Mesothelial cell of epicardium (in vitro differentiated cells): Measurements from ENCODE around the gene FAM131B. TPM values are rescaled to one million over a fixed set of nuclear protein-coding genes. Genes with fewer than 3 reads are reported as not detected.

Experiments used
- DNase-seq, 2 experiments: peaks; one replicate each; pipeline ENCODE4 v3.0.0; 2021; ENCODE audit warnings: low spot score in 2 of 2; ENCODE audit not compliant: unreplicated experiment in 2 of 2
- H3K27ac Mint-ChIP-seq: 2 replicates; pipeline ENCODE4 v1.8.0; 2021; ENCODE audit warnings: mixed read lengths
- H3K27me3 Mint-ChIP-seq: 2 replicates; pipeline ENCODE4 v1.8.0; 2021; ENCODE audit warnings: low read depth, mixed read lengths
- H3K36me3 Mint-ChIP-seq: 2 replicates; pipeline ENCODE4 v1.8.0; 2021; ENCODE audit warnings: mixed read lengths
- H3K4me1 Mint-ChIP-seq: 2 replicates; pipeline ENCODE4 v1.8.0; 2021; ENCODE audit warnings: mixed read lengths
- H3K4me3 Mint-ChIP-seq: 2 replicates; pipeline ENCODE4 v1.8.0; 2021; ENCODE audit warnings: mild to moderate bottlenecking, moderate library complexity, mixed read lengths
- H3K9me3 Mint-ChIP-seq: 2 replicates; pipeline ENCODE4 v1.8.0; 2021; ENCODE audit warnings: mixed read lengths
- CTCF ChIP-seq: fragments of 200-600 bp; sonication (generic); IDR thresholded peaks from one replicate; pipeline ENCODE4 v1.5.0; 2021; ENCODE audit warnings: antibody characterized with exemption; ENCODE audit not compliant: unreplicated experiment
- total RNA-seq: library from RNA; stranded (reverse); gene quantifications from 3 replicates; pipeline ENCODE4 v1.2.1, GENCODE V29; 2021

The FAM131B gene
- total RNA-seq, 1 donor from 2014 or later: 5.6 TPM

GRCh38 chr7:143388051-143388450, 25.5 kb upstream of the FAM131B start:
- no peaks in the 10 kb centered on the region for H3K9me3 Mint-ChIP-seq
- H3K27me3 Mint-ChIP-seq: no peaks in the 10 kb centered on the region
- no peak for TF ChIP-seq CTCF
- H3K36me3 Mint-ChIP-seq: peaks cover 18% of the 10 kb centered on the region
- H3K4me3 Mint-ChIP-seq: no peak overlapping the region
- H3K27ac Mint-ChIP-seq: no peak overlapping the region
- peaks cover 13% of the 10 kb centered on the region for H3K4me1 Mint-ChIP-seq
- DNase-seq: no peak

- no peak for DNase-seq
- H3K27ac Mint-ChIP-seq: peak overlapping the region; percentile 14
- H3K36me3 Mint-ChIP-seq: peaks cover 13% of the 10 kb centered on the region
- peaks cover 13% of the 10 kb centered on the region for H3K4me1 Mint-ChIP-seq
- no peaks in the 10 kb centered on the region for H3K9me3 Mint-ChIP-seq
- H3K4me3 Mint-ChIP-seq: no peak overlapping the region
- no peak for TF ChIP-seq CTCF
- no peaks in the 10 kb centered on the region for H3K27me3 Mint-ChIP-seq
These were observed 24.9 kb upstream of the FAM131B start for GRCh38 chr7:143387156-143387975.

- DNase-seq: no peak
- Mint-ChIP-seq H3K27ac (no peak overlapping the region), H3K36me3 (peaks cover 11% of the 10 kb centered on the region), H3K4me3 (no peak overlapping the region), H3K9me3 (no peaks in the 10 kb centered on the region), H3K4me1 (peaks cover 7% of the 10 kb centered on the region), H3K27me3 (no peaks in the 10 kb centered on the region)
- TF ChIP-seq CTCF: no peak
These were observed 23.6 kb upstream of the FAM131B start for GRCh38 chr7:143385891-143386781.

- no peak overlapping the region for H3K4me3 Mint-ChIP-seq
- DNase-seq: no peak
- H3K36me3 Mint-ChIP-seq: peaks cover 8% of the 10 kb centered on the region
- H3K27me3 Mint-ChIP-seq: no peaks in the 10 kb centered on the region
- peaks cover 8% of the 10 kb centered on the region for H3K4me1 Mint-ChIP-seq
- H3K27ac Mint-ChIP-seq: no peak overlapping the region
- H3K9me3 Mint-ChIP-seq: no peaks in the 10 kb centered on the region
- no peak for TF ChIP-seq CTCF
These were observed 22.4 kb upstream of the FAM131B start for GRCh38 chr7:143384661-143385631.

- Mint-ChIP-seq H3K36me3 (peaks cover 1% of the 10 kb centered on the region), H3K9me3 (no peaks in the 10 kb centered on the region), H3K4me1 (peaks cover 16% of the 10 kb centered on the region), H3K27me3 (no peaks in the 10 kb centered on the region), H3K4me3 (no peak overlapping the region), H3K27ac (no peak overlapping the region)
- TF ChIP-seq CTCF: no peak
- DNase-seq: no peak
These were observed 21.6 kb upstream of the FAM131B start for GRCh38 chr7:143384148-143384547.
